ENCODE results near the gene USP28. TPM values are rescaled to one million over a fixed set of nuclear protein-coding genes. Genes with fewer than 3 reads are reported as not detected.

The USP28 gene
- total RNA-seq, 4 donors from 2014 or later, result 5.3 to 43.3 (median 22.4) TPM

DNA sequence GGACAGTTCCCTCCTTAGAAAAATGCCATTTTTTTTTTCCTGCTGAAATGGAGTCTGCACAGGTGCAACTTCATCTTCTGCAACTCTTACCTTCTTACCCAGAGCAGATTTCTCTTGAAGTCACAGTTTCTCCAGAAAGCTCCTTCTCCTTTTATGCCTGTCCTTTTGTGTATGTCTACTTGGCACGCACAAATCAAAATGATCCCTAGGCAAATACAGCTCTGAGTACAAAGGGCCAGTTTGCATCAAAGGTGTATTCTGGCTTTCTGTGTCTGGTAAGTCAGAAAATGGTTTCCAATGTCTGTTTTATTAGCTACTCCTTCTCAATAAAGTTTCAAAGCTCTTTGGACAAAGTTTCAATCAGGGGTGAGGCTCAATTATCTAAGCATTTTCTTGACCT lies 93.2 kb downstream of the USP28 start:
- no peak overlapping the region for H3K27ac ChIP-seq
- H3K4me3 ChIP-seq, result no peak overlapping the region
- TF ChIP-seq POLR2A (IDR thresholded peaks at IDR 0.05), result no peak
- TF ChIP-seq, protein P1, sequence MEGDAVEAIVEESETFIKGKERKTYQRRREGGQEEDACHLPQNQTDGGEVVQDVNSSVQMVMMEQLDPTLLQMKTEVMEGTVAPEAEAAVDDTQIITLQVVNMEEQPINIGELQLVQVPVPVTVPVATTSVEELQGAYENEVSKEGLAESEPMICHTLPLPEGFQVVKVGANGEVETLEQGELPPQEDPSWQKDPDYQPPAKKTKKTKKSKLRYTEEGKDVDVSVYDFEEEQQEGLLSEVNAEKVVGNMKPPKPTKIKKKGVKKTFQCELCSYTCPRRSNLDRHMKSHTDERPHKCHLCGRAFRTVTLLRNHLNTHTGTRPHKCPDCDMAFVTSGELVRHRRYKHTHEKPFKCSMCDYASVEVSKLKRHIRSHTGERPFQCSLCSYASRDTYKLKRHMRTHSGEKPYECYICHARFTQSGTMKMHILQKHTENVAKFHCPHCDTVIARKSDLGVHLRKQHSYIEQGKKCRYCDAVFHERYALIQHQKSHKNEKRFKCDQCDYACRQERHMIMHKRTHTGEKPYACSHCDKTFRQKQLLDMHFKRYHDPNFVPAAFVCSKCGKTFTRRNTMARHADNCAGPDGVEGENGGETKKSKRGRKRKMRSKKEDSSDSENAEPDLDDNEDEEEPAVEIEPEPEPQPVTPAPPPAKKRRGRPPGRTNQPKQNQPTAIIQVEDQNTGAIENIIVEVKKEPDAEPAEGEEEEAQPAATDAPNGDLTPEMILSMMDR (IDR thresholded peaks at IDR 0.05), result no peak
- H3K4me1 ChIP-seq, result no peaks in the 10 kb centered on the region
- H3K36me3 ChIP-seq, result no peaks in the 10 kb centered on the region
- DNase-seq, result no peak
- intact Hi-C loops (cut with DNase I; ENCODE audit: low total_unique reads), result no loop called here
- H3K9me3 ChIP-seq, result no peaks in the 10 kb centered on the region
- no peaks in the 10 kb centered on the region for H3K27me3 ChIP-seq

DNA sequence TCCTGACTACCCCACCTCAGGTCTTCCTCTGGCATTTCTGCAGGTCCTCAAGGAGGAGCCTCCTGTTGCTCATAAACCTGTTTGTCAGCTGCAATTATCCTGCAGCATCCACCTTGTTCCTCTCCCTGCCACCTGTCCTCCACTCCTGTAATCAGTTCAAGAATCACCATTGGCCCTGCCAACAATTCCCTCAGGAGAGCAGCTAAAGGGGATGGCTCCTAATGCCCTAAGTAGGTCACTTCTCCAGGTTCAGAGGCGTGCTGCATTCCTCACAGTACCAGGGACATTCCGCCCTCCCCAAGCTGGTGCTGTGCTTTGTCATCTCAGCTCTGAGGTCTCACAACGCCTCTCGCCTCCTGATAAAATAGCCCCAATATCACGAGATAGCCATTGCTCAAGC lies 93.7 kb downstream of the USP28 start:
- Histone ChIP-seq H3K9me3 (no peaks in the 10 kb centered on the region), H3K27ac (no peak overlapping the region), H3K4me3 (no peak overlapping the region), H3K27me3 (no peaks in the 10 kb centered on the region), H3K4me1 (no peaks in the 10 kb centered on the region), H3K36me3 (no peaks in the 10 kb centered on the region)
- TF ChIP-seq, protein P1 (IDR thresholded peaks at IDR 0.05), result no peak
- TF ChIP-seq POLR2A (IDR thresholded peaks at IDR 0.05), result no peak
- intact Hi-C loops (cut with DNase I; ENCODE audit: low total_unique reads), result no loop called here
- no peak for DNase-seq

DNA sequence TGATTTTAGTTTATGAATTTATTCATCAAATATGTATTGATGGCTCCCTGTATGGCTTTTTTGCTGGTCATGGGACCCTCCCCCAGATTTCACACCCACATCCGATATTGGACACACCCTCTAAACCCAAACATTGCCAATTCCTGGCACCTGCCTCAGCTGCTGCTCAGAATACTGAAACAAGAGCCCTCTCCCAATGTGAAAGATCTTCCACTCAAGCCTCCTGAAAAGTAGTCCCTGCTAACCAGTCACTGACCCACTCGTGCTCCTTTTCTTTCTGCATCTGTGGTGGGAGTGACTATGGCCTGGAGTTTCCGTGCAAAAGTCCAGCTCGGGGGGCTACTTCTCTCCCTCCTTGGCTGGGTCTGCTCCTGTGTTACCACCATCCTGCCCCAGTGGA lies 95.9 kb downstream of the USP28 start, which contains the start of gene CLDN25:
Gene CLDN25, plus strand, starts transcription at position 301 of the 400 bp plus-strand sequence. Its CDS starts 0 bp downstream, at position 301.
- no peak within 1 kb of the TSS for H3K4me3 ChIP-seq
- no peaks in the 10 kb centered on the region for H3K4me1 ChIP-seq
- TF ChIP-seq, protein P1 (IDR thresholded peaks at IDR 0.05), result no peak
- intact Hi-C loops (cut with DNase I; ENCODE audit: low total_unique reads), result no loop called here
- no peak within 1 kb of the TSS for H3K27ac ChIP-seq
- H3K9me3 ChIP-seq, result no peaks in the 10 kb centered on the region
- DNase-seq, result no peak
- no peaks in the 10 kb centered on the region for H3K36me3 ChIP-seq
- H3K27me3 ChIP-seq, result no peaks in the 10 kb centered on the region

DNA sequence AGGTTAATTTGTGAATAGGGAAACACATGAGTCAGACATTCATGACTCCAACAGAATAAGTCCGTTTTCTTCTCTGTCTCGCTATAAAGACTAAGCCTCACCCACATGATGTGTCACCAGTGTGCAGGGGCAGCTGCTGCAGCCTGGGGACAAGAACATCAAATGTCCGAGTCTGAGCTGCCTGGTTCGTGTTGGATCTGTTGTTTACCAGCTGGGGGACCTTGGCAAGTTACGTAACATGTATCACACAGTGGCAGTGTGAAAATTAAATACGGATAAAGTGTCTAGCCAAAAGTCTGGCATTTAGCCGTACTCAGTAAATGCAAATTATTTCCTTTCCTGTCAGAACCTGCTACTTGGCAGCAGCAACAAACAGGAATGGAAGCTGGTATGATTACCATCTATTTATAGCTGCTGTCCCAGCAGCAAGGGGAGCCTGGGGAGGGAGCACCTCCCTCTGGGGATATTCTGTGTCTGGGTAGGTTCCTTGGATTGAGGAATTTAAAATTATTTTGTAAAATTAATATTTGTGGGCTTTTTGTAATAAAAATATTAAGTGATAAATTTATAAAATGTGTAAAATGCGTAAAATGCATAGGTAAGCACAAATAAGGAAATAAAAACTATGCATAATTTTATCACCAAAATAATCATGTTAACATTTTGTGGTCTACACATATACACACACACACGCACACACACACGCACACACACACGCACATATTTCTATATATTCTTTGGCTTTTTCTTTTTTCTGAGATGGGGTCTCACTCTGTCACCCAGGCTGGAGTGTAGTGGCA lies 97.1 kb downstream of the USP28 start:
- H3K27ac ChIP-seq, result no peak overlapping the region
- no peaks in the 10 kb centered on the region for H3K36me3 ChIP-seq
- no peaks in the 10 kb centered on the region for H3K9me3 ChIP-seq
- TF ChIP-seq, protein P1 (IDR thresholded peaks at IDR 0.05), result no peak
- no peak for TF ChIP-seq POLR2A (IDR thresholded peaks at IDR 0.05)
- H3K4me1 ChIP-seq, result no peaks in the 10 kb centered on the region
- intact Hi-C loops (cut with DNase I; ENCODE audit: low total_unique reads), result no loop called here
- H3K27me3 ChIP-seq, result no peaks in the 10 kb centered on the region
- H3K4me3 ChIP-seq, result no peak overlapping the region
- no peak for DNase-seq

DNA sequence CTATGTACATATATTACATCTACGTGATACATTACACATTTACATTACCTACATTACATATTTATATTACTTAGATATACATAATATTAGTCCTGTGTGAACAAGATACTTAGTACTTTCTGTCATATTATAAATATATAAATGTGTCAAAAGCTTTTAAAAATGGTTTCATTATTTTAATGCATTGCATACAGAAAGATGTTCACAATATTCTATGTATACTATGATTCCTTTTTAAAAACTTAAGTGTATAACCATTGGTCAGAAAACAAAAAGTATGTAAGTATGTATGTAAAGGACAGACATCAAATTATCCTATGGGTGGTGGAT lies 101.2 kb downstream of the USP28 start:
- H3K4me1 ChIP-seq, result no peaks in the 10 kb centered on the region
- H3K27ac ChIP-seq, result peak overlapping the region; percentile 79 to 93
- H3K4me3 ChIP-seq, result peak overlapping the region; percentile 79 to 88
- no peaks in the 10 kb centered on the region for H3K27me3 ChIP-seq
- TF ChIP-seq, protein P1 (IDR thresholded peaks at IDR 0.05), result no peak
- TF ChIP-seq POLR2A (IDR thresholded peaks at IDR 0.05), result no peak
- H3K9me3 ChIP-seq, result no peaks in the 10 kb centered on the region
- intact Hi-C loops (cut with DNase I; ENCODE audit: low total_unique reads), result no loop called here
- H3K36me3 ChIP-seq, result no peaks in the 10 kb centered on the region
- DNase-seq, result no peak
